Hematopoietic multipotent progenitor cell (in vitro differentiated cells): Measurements from ENCODE around the gene CNRIP1. TPM values are rescaled to one million over a fixed set of nuclear protein-coding genes. Genes with fewer than 3 reads are reported as not detected.
A peak's percentile ranks its signal among the peaks of the same experiment; 100 is the strongest.
"Not testable (repeated sequence)": the region's sequence is repeated elsewhere in the genome, so short reads cannot be mapped to it uniquely, and the experiment has no call there.

ENCODE experiments used
- DNase-seq, 3 donors: peaks; one replicate each; pipeline ENCODE4 v3.0.0-alpha.2; 2011 to 2015; ENCODE audit warnings: low read depth in 2 of 3, low spot score in 2 of 3
- total RNA-seq: library from RNA; depleted of rRNA; stranded (reverse); fragments of >200 nt; gene quantifications from one replicate; pipeline ENCODE4 v1.2.3, GENCODE V29; 2012

The CNRIP1 gene
- total RNA-seq, 1 donor: 40.7 TPM

GRCh38 chr2:68341062-68341329, 21.2 kb upstream of the CNRIP1 start:
- no peak for DNase-seq

DNA sequence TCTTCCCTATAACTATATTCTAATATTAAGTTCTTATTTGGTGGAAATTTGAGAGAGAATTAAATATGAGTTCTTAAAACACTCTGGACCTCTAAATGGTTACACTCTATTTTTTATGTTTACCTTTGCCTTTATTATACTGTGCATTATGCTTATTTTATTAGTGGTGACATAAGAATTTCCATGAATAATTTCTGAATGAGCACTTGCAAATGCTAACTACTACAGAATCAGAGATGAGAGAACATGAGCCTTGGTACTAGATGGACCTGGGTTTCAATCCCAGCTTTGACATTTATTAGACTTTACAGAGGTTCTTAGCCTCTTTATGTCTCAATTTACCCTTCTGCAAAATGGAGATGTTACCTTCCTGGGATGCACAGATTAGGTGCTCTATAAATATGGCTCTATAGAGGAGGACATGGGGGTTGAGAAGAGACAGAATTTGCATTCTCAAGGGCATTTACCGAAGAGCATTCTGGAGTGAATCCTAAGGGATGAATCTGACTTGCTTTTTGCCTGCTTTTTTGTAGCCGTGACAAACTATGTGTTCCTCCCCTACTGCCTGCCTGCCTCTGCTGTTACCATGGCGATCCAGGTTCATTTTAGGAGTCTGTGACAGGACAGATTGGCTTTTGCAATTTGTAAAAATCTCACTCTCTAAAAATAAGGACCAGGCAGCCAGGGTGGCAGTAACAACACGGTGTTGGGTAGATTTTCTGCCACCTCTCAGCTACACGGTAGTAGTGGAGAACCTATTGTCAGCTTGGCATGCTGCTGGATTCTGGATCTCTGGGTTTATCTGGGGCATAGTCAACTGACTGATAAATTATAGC, 20.7 kb upstream of the CNRIP1 start:
- DNase-seq: no peak

DNA sequence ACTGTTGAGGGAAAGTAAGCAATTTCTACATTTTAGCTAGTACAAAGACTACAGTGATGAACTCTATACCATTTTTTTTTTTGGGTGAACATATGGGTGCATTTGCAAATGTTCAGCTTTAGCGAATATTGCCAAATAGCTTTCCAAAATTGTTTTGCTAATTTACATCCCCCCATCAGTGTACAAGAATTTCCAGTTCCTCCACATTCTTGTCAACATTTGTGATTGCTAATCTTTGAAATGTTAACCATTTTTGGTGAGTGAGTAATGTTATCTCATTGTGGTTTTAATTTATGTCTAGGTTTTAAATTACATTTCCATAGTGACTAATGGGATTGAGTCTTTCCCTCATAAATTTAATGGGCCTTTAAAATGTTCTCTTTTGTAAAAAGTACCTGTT, 16.4 kb upstream of the CNRIP1 start:
- DNase-seq: no peak

DNA sequence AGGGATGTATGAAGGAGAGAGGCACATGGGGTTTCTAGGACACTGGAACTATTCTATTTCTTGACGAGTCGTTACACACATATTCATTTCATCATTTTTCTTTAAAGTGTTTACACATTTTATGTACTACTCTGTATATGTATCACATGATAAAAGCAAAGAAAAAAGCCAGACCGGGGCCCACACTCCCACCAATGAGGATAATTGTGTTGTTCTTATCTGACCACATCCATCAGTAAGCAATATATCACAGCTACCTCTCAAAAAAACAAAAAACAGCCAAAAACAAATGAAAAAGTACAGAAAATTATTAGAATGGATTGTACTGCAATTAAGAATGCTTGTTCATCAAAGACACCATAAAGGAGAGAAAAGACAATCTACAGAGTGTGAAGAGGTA, 14.2 kb upstream of the CNRIP1 start:
- no peak for DNase-seq

- no peak for DNase-seq
Measured at GRCh38 chr2:68333009-68333408, 13.3 kb upstream of the CNRIP1 start.

GRCh38 chr2:68330691-68331090, 10.9 kb upstream of the CNRIP1 start:
- no peak for DNase-seq

- DNase-seq: no peak
Measured at GRCh38 chr2:68328901-68329300, 9.2 kb upstream of the CNRIP1 start.

DNA sequence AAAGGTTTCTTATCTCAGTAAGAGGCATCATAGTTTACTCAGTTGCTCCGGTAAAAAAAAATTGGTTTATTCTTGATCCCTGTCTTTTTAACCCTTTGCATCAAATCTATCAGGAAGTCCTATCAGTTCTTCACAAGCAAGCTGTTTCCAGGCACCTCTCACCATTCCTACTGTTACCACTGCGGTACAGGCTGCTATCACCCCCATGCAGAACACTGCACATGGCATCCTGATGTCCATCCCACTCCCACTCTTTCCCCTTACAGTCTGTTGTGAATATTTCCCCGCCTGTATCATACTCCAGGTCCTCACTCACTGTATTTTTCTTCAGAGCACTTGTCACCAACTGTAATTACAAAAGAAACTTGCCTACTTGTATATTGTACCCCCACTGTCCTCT, 5.3 kb upstream of the CNRIP1 start:
- DNase-seq: no peak

GRCh38 chr2:68320118-68320641, 431 bp upstream of the CNRIP1 start:
- peak in 2 of 3 donors; percentile 53 to 70 for DNase-seq

GRCh38 chr2:68318914-68319397, 793 bp downstream of the CNRIP1 start:
- no peak for DNase-seq

DNA sequence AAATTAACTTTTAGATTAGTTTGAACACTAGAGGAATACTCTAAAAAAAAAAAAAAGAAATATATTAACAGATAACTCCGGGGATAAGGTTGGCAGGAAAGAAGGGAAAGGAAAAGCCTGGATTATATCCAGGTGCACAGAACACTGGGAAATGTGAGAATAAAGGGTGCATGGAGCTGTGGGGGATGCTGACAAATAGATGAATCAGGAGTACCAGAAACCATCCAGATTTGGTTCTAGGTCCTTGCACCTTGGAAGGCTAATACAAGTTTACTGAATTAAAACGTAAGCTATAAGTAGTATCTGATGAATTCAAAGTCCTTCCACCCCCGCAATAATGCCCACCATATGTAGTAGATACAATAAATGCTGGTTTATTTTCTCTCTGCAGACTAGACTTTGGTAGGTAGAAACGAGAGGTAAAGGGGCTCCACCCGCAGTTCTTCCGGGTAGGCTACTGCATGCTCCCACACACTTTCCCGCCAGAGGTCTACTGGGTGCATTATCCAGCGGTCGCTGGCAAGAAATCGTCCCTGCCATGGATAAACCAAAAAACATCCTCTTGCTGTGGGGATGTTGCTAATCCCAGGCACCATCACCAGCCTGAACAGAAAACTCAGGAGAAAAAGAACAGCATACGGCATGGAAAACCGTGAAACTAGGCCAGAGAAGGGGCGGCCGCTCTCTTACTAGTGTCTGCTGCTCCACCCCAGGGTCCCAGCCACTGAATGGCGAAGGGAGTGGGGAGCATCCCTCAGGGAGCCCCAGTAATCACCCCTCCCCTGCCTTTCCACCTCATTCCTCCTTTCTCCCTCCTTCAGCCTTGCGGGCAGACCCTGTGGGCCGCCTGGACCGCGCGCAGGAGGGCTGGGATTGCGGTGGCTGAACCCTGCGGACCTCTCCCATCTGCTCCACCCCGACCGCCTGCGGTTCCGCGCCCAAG, 1.5 kb downstream of the CNRIP1 start:
- no peak for DNase-seq

- no peak for DNase-seq
Measured at GRCh38 chr2:68316111-68316510, 3.6 kb downstream of the CNRIP1 start.

DNA sequence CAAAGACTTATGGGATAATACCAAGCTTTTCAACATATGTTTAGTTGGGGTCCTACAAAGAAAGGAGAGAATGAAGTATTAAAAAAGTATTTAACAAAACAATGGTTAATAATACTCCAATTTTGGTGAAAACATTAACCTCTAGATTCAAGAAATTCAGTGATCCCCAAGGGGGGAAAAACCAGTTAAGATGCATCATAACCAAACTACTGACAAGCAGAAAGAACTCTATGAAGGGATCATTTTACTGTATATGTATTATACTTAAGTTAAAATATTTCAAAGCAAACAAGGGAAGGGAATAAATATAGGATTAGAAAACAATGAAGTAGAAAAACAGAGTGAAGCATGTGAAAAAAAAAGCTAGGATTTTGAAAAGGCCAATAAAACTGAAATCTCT, 8.7 kb downstream of the CNRIP1 start:
- no peak for DNase-seq

GRCh38 chr2:68309426-68309825, 10.3 kb downstream of the CNRIP1 start:
- no peak for DNase-seq

DNA sequence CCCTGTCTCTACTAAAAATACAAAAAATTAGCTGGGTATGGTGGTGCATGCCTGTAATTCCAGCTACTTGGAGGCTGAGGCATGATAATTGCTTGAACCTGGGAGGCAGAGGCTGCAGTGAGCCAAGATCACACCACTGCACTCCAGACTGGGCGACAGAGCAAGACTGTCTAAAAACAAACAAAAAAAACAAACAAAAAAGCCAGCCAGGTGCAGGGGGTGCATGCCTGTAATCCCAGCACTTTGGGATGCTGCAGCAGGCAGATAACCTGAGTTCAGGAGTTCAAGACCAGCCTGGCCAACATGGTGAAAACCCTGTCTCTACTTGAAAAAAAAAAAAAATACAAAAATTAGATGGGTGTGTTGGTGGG, 15.9 kb downstream of the CNRIP1 start:
- not testable (repeated sequence) for DNase-seq

DNA sequence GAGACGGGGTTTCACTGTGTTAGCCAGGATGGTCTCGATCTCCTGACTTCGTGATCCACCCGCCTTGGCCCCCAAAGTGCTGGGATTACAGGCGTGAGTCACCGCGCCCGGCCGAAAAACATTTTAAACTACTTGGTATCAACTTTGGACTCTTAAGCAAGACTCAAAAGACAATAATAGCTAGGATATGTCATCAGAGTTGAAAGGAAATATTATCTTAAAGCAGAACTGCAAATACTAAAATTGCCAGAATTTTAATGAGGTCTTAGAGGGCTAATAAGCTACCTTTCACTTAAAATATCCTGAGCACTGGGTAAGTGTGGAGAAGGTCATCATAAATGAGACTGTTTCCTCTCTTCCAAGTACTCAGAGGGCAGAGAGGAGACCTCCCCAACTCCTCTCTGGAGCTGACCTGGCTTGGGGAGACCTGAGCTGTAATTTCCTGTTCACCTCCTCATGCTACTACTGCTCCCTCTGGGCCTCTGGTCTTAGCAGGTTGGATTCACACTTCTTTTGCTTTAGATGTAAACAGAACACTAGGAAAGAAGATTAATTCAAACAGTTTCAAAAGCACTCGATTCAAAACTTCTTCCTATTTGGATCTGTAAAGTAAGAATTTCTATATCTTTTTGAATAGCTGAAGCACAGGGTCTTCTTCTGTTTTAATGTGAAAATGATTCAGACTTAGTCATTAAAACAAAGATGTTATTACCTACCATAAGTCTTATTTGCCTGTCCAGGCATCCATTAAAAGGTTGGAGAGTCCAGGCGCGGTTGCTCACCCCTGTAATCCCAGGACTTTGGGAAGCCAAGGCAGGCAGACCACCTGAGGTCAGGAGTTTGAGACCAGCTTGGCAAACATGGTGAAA, 16.5 kb downstream of the CNRIP1 start:
- no peak for DNase-seq

- DNase-seq: no peak
Measured at GRCh38 chr2:68302281-68302875, 17.4 kb downstream of the CNRIP1 start.

GRCh38 chr2:68295516-68295915, 24.2 kb downstream of the CNRIP1 start:
- peak in 2 of 3 donors; percentile 60 to 83 for DNase-seq

GRCh38 chr2:68294913-68295312, 24.8 kb downstream of the CNRIP1 start:
- DNase-seq: no peak

DNA sequence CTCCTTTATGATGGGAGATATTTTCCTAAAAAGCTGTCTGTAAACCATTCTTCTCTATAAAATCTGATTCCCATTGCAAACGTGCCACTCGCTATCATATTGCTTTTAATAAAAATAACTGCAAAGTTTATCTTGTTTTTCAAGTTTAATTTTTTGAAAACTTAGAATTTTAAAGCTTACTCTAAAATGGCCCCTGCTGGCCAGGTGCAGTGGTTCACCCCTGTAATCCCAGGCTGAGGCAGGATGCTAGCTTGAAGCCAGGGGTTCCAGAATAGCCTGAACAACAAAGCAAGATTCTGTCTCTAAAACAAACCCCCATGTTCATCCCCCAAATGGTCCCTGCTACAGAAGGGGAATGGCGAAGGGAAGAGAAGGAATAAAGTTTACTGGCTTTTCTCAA, 25.6 kb downstream of the CNRIP1 start:
- DNase-seq: no peak
